GM19025 (cell line): ENCODE data around the gene MAP3K10.
"Not testable (repeated sequence)": the region's sequence is repeated elsewhere in the genome, so short reads cannot be mapped to it uniquely, and the experiment has no call there.

Experiments
- ATAC-seq: cut with Tn5 transposase; IDR thresholded peaks from one replicate; pipeline ENCODE4 v1.9.1; 2021; ENCODE audit warnings: mild to moderate bottlenecking, low read depth, moderate library complexity; ENCODE audit not compliant: unreplicated experiment

MAP3K10 gene

GRCh38 chr19:40170303-40170989 is 20.8 kb upstream of the MAP3K10 start:
- ATAC-seq, result not testable (repeated sequence)

GRCh38 chr19:40171293-40171692 is 19.9 kb upstream of the MAP3K10 start:
- not testable (repeated sequence) for ATAC-seq

GRCh38 chr19:40174092-40174491 is 17.1 kb upstream of the MAP3K10 start:
- ATAC-seq, result no peak

- ATAC-seq, result no peak
These were observed 15.4 kb upstream of the MAP3K10 start for GRCh38 chr19:40175820-40176219.

- ATAC-seq, result no peak
These were observed 13.7 kb upstream of the MAP3K10 start for GRCh38 chr19:40177286-40178070.

- ATAC-seq, result no peak
These were observed 12.5 kb upstream of the MAP3K10 start for GRCh38 chr19:40178756-40179155.

- ATAC-seq, result no peak
These were observed 7.0 kb upstream of the MAP3K10 start for GRCh38 chr19:40184273-40184672.

GRCh38 chr19:40191836-40192646 is 815 bp downstream of the MAP3K10 start:
- no peak for ATAC-seq

GRCh38 chr19:40192758-40193586 is 1.7 kb downstream of the MAP3K10 start:
- no peak for ATAC-seq

GRCh38 chr19:40193587-40193849 is 2.3 kb downstream of the MAP3K10 start:
- no peak for ATAC-seq

- no peak for ATAC-seq
These were observed 7.2 kb downstream of the MAP3K10 start for GRCh38 chr19:40198272-40198990.

GRCh38 chr19:40200341-40201099 is 9.3 kb downstream of the MAP3K10 start:
- no peak for ATAC-seq

- ATAC-seq, result no peak
These were observed 13.2 kb downstream of the MAP3K10 start for GRCh38 chr19:40204381-40204780.

- ATAC-seq, result no peak
These were observed 14.5 kb downstream of the MAP3K10 start for GRCh38 chr19:40205760-40206159.

GRCh38 chr19:40208602-40209001 is 17.4 kb downstream of the MAP3K10 start:
- no peak for ATAC-seq

- no peak for ATAC-seq
These were observed 19.7 kb downstream of the MAP3K10 start for GRCh38 chr19:40210889-40211288.

- ATAC-seq, result no peak
These were observed 22.1 kb downstream of the MAP3K10 start for GRCh38 chr19:40213251-40213829.

- no peak for ATAC-seq
These were observed 22.8 kb downstream of the MAP3K10 start for GRCh38 chr19:40213882-40214570.
